NT2/D1 (cell line): ENCODE data around the gene EHHADH.
A peak's percentile ranks its signal among the peaks of the same experiment; 100 is the strongest.
"Not testable (repeated sequence)": the region's sequence is repeated elsewhere in the genome, so short reads cannot be mapped to it uniquely, and the experiment has no call there.

Source experiments
- DNase-seq: peaks from one replicate; pipeline ENCODE4 v3.0.0-alpha.2; 2011; ENCODE audit warnings: low read depth, low spot score
- H3K27me3 ChIP-seq: 2 replicates; pipeline ENCODE4 v1.6.0; 2011; ENCODE audit warnings: mild to moderate bottlenecking; ENCODE audit not compliant: insufficient read length, insufficient read depth
- H3K36me3 ChIP-seq: 2 replicates; pipeline ENCODE4 v1.6.1; 2011; ENCODE audit warnings: mild to moderate bottlenecking, low read length, mixed read lengths; ENCODE audit not compliant: insufficient read depth, insufficient read length
- H3K4me1 ChIP-seq: 2 replicates; pipeline ENCODE4 v1.5.1; 2011; ENCODE audit not compliant: insufficient read depth, insufficient read length
- H3K4me3 ChIP-seq: 2 replicates; pipeline ENCODE4 v1.5.1; 2011; ENCODE audit warnings: low read depth; ENCODE audit not compliant: insufficient read length
- H3K9ac ChIP-seq: 2 replicates; pipeline ENCODE4 v1.6.0; 2011; ENCODE audit warnings: low read depth; ENCODE audit not compliant: insufficient read length
- H3K9me3 ChIP-seq: 2 replicates; pipeline ENCODE4 v1.5.1; 2011; ENCODE audit warnings: mild to moderate bottlenecking, low read length; ENCODE audit not compliant: insufficient read depth
- SUZ12 ChIP-seq: IDR thresholded peaks from 2 replicates; pipeline ENCODE4 v1.6.1; 2011; ENCODE audit not compliant: insufficient read length, insufficient read depth; ENCODE audit errors: extremely low read depth
- YY1 ChIP-seq: IDR thresholded peaks from 2 replicates; pipeline ENCODE4 v1.6.1; 2011; ENCODE audit not compliant: insufficient read length, insufficient read depth
- ZNF274 ChIP-seq: IDR thresholded peaks from 2 replicates; pipeline ENCODE4 v1.6.1; 2011; ENCODE audit warnings: mild to moderate bottlenecking, low read depth, low read length

EHHADH gene

GRCh38 chr3:185251272-185251671 is 2.6 kb downstream of the EHHADH start:
- Histone ChIP-seq H3K9me3 (no peaks in the 10 kb centered on the region), H3K4me3 (no peak overlapping the region), H3K36me3 (peaks cover 13% of the 10 kb centered on the region), H3K9ac (no peak overlapping the region), H3K4me1 (no peaks in the 10 kb centered on the region), H3K27me3 (no peaks in the 10 kb centered on the region)
- DNase-seq = no peak
- TF ChIP-seq ZNF274 (no peak), YY1 (no peak), SUZ12 (no peak)

GRCh38 chr3:185250653-185251052 is 3.2 kb downstream of the EHHADH start:
- Histone ChIP-seq H3K9ac (no peak overlapping the region), H3K27me3 (no peaks in the 10 kb centered on the region)

GRCh38 chr3:185250247-185250646 is 3.6 kb downstream of the EHHADH start:
- no peaks in the 10 kb centered on the region for H3K4me1 ChIP-seq
- no peak for TF ChIP-seq YY1
- no peak for TF ChIP-seq SUZ12
- TF ChIP-seq ZNF274 = no peak
- peaks cover 19% of the 10 kb centered on the region for H3K36me3 ChIP-seq
- DNase-seq = no peak
- no peak overlapping the region for H3K4me3 ChIP-seq
- H3K9me3 ChIP-seq = no peaks in the 10 kb centered on the region
- no peak overlapping the region for H3K9ac ChIP-seq
- no peaks in the 10 kb centered on the region for H3K27me3 ChIP-seq

More at GRCh38 chr3:185250653-185251052, 3.2 kb downstream of the EHHADH start:
- TF ChIP-seq YY1 (no peak), ZNF274 (no peak), SUZ12 (no peak)
- no peak for DNase-seq
- Histone ChIP-seq H3K9me3 (no peaks in the 10 kb centered on the region), H3K4me3 (no peak overlapping the region), H3K4me1 (no peaks in the 10 kb centered on the region), H3K36me3 (peaks cover 15% of the 10 kb centered on the region)

- H3K9me3 ChIP-seq = peaks cover 10% of the 10 kb centered on the region
- H3K27me3 ChIP-seq = no peaks in the 10 kb centered on the region
- H3K4me1 ChIP-seq = no peaks in the 10 kb centered on the region
- H3K9ac ChIP-seq = no peak overlapping the region
- TF ChIP-seq YY1 (no peak), ZNF274 (no peak), SUZ12 (no peak)
- peak; percentile 16 for DNase-seq
- H3K4me3 ChIP-seq = no peak overlapping the region
- H3K36me3 ChIP-seq = peaks cover 11% of the 10 kb centered on the region
Observed at GRCh38 chr3:185242642-185243041, 11.2 kb downstream of the EHHADH start.

GRCh38 chr3:185236969-185237368 is 16.9 kb downstream of the EHHADH start:
- Histone ChIP-seq H3K9ac (no peak overlapping the region), H3K9me3 (peaks cover 45% of the 10 kb centered on the region), H3K4me1 (no peaks in the 10 kb centered on the region), H3K27me3 (no peaks in the 10 kb centered on the region), H3K4me3 (no peak overlapping the region), H3K36me3 (peaks cover 7% of the 10 kb centered on the region)
- no peak for DNase-seq
- TF ChIP-seq SUZ12 = no peak
- TF ChIP-seq ZNF274 = no peak
- no peak for TF ChIP-seq YY1

GRCh38 chr3:185233328-185233727 is 20.5 kb downstream of the EHHADH start:
- Histone ChIP-seq H3K36me3 (peaks cover 10% of the 10 kb centered on the region), H3K4me3 (no peak overlapping the region), H3K9ac (no peak overlapping the region), H3K27me3 (no peaks in the 10 kb centered on the region), H3K9me3 (peaks cover 37% of the 10 kb centered on the region), H3K4me1 (no peaks in the 10 kb centered on the region)
- TF ChIP-seq YY1 (no peak), ZNF274 (no peak), SUZ12 (no peak)
- no peak for DNase-seq

- not testable (repeated sequence) for H3K4me3 ChIP-seq, H3K9ac ChIP-seq, DNase-seq, H3K36me3 ChIP-seq, H3K9me3 ChIP-seq, H3K4me1 ChIP-seq, H3K27me3 ChIP-seq
Observed at GRCh38 chr3:185226526-185226925, 27.3 kb downstream of the EHHADH start.

- Histone ChIP-seq H3K27me3 (no peaks in the 10 kb centered on the region), H3K4me3 (no peak overlapping the region), H3K4me1 (no peaks in the 10 kb centered on the region), H3K36me3 (peaks cover 3% of the 10 kb centered on the region), H3K9ac (no peak overlapping the region), H3K9me3 (no peaks in the 10 kb centered on the region)
- DNase-seq = no peak
- TF ChIP-seq YY1 = no peak
- TF ChIP-seq SUZ12 = no peak
- TF ChIP-seq ZNF274 = no peak
Observed at GRCh38 chr3:185225523-185225922, 28.3 kb downstream of the EHHADH start.
